ENCODE measurements around the gene GCA. TPM values are rescaled to one million over a fixed set of nuclear protein-coding genes. Genes with fewer than 3 reads are reported as not detected.

GCA gene
- total and polyA plus RNA-seq, 2 of the 8 experiments (the other 6 are each of a cell fraction or from before 2014, with no cell fraction given), result 37.4 to 42.0 TPM

DNA sequence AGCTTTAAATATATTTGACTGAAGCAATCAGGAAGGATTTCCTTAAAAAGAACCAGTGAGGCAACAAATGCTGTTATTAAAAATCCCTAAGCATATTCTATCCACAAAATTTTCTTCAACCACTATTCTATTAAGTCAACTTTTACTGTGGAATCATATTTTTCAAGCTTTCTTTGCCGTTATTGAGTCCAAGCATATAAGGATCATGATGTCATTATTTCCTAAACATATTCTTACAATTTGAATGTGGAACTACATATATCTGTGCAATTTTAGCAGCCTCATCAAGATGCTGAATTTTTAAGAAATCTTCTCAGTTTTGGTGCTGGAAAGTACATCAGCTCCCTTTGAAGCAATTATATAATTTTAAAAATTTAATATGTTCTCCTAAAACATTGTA, 31.1 kb upstream of the GCA start:
- Histone ChIP-seq H3K79me2 (ENCODE audit: control insufficient read depth in 1 of 2, insufficient read depth in 2 of 2, low read length in 2 of 2) (no peaks in the 10 kb centered on the region), H4K8ac (ENCODE audit: extremely low read depth, insufficient read depth, low read length) (no peak overlapping the region), H2AFZ (ENCODE audit: low read length) (no peak overlapping the region), H3K56ac (replicated peaks; ENCODE audit: insufficient read length, low read depth, low read length) (no peak overlapping the region), H3K4me2 (ENCODE audit: insufficient read depth in 1 of 2, low read depth in 2 of 2, low read length in 2 of 2) (no peak overlapping the region), H4K91ac (replicated peaks; ENCODE audit: insufficient read length, low read length) (no peak overlapping the region), H4K5ac (ENCODE audit: insufficient read length, low read depth, low read length) (no peak overlapping the region), H2BK20ac (ENCODE audit: low read length) (no peak overlapping the region), H2BK120ac (replicated peaks; ENCODE audit: low read depth, low read length) (no peak overlapping the region), H3K9ac (replicated peaks in 1 of 4; ENCODE audit: extremely low read depth in 1 of 4, low read depth in 3 of 4, low read length in 3 of 4) (no peak overlapping the region), H3K4me3 (ENCODE audit: extremely low read depth in 1 of 4, insufficient read depth in 2 of 4, low read depth in 3 of 4, low read length in 4 of 4) (no peak overlapping the region), H3K79me1 (ENCODE audit: low read depth, low read length) (no peaks in the 10 kb centered on the region), H3K14ac (ENCODE audit: insufficient read length) (no peak overlapping the region), H3K27me3 (replicated peaks in 1 of 4; ENCODE audit: control insufficient read depth in 3 of 4, extremely low read depth in 1 of 4, insufficient read depth in 3 of 4, low read length in 3 of 4) (peaks cover 0 to 5% (median 3%) of the 10 kb centered on the region in 4 experiments; a peak in 3 of 7 replicates), H3K23me2 (ENCODE audit: low read depth, low read length) (no peaks in the 10 kb centered on the region), H3K23ac (ENCODE audit: insufficient read length) (no peak overlapping the region), H2BK12ac (ENCODE audit: low read depth, low read length) (no peak overlapping the region), H3K4ac (replicated peaks; ENCODE audit: insufficient read length, low read depth, low read length) (no peak overlapping the region), H3K27ac (ENCODE audit: low read depth, low read length) (no peak overlapping the region), H4K20me1 (replicated peaks in 1 of 2; ENCODE audit: control insufficient read depth in 1 of 2, insufficient read depth in 2 of 2, low read length in 2 of 2) (no peaks in the 10 kb centered on the region), H3K4me1 (replicated peaks in 1 of 4; ENCODE audit: control insufficient read depth in 3 of 4, insufficient read depth in 4 of 4, low read length in 3 of 4) (no peaks in the 10 kb centered on the region), H3K9me3 (ENCODE audit: insufficient read depth in 2 of 2, low read depth in 1 of 2, low read length in 1 of 2) (no peaks in the 10 kb centered on the region), H2BK15ac (ENCODE audit: low read length) (no peak overlapping the region), H2BK5ac (ENCODE audit: low read depth, low read length) (no peak overlapping the region), H2AK5ac (ENCODE audit: low read depth, low read length) (no peak overlapping the region), H3K36me3 (ENCODE audit: control insufficient read depth in 2 of 4, insufficient read depth in 4 of 4, low read length in 3 of 4) (no peaks in the 10 kb centered on the region), H3K18ac (ENCODE audit: extremely low read depth, low read length) (no peak overlapping the region)
- ChIA-PET POLR2A (ENCODE audit: partially characterized antibody) (no interaction called here), CTCF (ENCODE audit: partially characterized antibody) (interaction anchor here (0.7 to 2.7 kb wide), 4 partner anchors 9 to 22 kb away, joined by 3 to 12 read pairs (median 4); no protein-coding TSS in a partner anchor)
- FAIRE-seq (no peak), DNase-seq (ENCODE audit: low read depth in 1 of 2, low spot score in 2 of 2) (no peak)
- 85% methylated on average over 1 of the region's 1 CpG; no CpG with 5 or more reads in 1 of the 2 experiments for WGBS, 2 experiments (ENCODE audit: extremely low coverage in 1 of 2, insufficient coverage in 1 of 2, insufficient read length in 1 of 2, insufficient replicate concordance in 2 of 2, low coverage in 1 of 2, low lambda C conversion rate in 2 of 2, missing lambda C conversion rate in 1 of 2)
- TF ChIP-seq GABPA (IDR thresholded peaks at IDR 0.05; ENCODE audit: borderline replicate concordance, insufficient read depth, low read length) (no peak), FOSL1 (IDR thresholded peaks at IDR 0.05; ENCODE audit: insufficient read depth, low read depth, low read length) (no peak), CEBPB (IDR thresholded peaks at IDR 0.05; ENCODE audit: low read depth, low read length) (no peak), BCL11A (IDR thresholded peaks at IDR 0.05; ENCODE audit: low read depth in 2 of 2, low read length in 2 of 2) (no peak), SAP30 (IDR thresholded peaks at IDR 0.05; ENCODE audit: insufficient read depth, insufficient replicate concordance, low read length) (no peak), SIX5 (IDR thresholded peaks at IDR 0.05; ENCODE audit: low read depth, low read length) (no peak), MAFK (IDR thresholded peaks at IDR 0.05; ENCODE audit: low read depth, low read length) (no peak), NANOG (IDR thresholded peaks at IDR 0.05; ENCODE audit: insufficient read depth, low read depth, low read length, poor library complexity, severe bottlenecking) (no peak), KDM5A (IDR thresholded peaks at IDR 0.05; ENCODE audit: low read length) (no peak), CTCF (IDR thresholded peaks at IDR 0.05; ENCODE audit: control extremely low read depth in 1 of 3, insufficient read depth in 1 of 3, low read depth in 1 of 3, low read length in 3 of 3) (no peak), SRF (IDR thresholded peaks at IDR 0.05; ENCODE audit: low read depth, low read length) (no peak), SIN3A (conservative IDR thresholded peaks at IDR 0.05 in 1 of 2, IDR thresholded peaks at IDR 0.05 in 1 of 2; ENCODE audit: low read depth in 1 of 2, low read length in 2 of 2) (no peak)

All from H1 (cell line).